Stimulated activated CD4-positive, alpha-beta T cell treated with anti-CD3 and anti-CD28 coated beads, Interleukin-2, amount 100 ng/mL, for 24 hours (primary cell): ENCODE measurements around the gene PLD5.
"Not testable (repeated sequence)": the region's sequence is repeated elsewhere in the genome, so short reads cannot be mapped to it uniquely, and the experiment has no call there.

Experiments
- DNase-seq, 2 donors: peaks; one replicate each; pipeline ENCODE4 v3.0.0-alpha.2; 2020

Gene PLD5

DNA sequence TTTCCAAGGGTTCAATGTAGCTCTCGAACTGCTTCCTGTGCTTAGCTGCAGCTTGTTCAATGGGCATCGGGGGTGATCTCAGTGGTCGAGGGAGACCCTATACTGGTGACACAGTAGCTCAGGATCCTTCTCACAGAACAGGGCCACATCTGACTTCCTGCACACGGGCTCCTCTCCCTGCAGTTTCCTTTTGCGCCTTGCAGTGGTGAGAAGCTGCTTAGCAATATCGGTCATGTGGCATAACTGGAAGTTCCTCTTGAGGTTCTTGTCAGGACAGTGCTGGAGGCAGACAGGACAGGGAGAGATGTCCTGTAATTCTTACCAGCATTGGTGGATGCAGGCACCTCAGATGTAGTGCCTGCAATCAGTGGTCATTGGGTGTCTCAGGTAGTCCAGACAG is 385.1 kb downstream of the PLD5 start:
- no peak for DNase-seq

DNA sequence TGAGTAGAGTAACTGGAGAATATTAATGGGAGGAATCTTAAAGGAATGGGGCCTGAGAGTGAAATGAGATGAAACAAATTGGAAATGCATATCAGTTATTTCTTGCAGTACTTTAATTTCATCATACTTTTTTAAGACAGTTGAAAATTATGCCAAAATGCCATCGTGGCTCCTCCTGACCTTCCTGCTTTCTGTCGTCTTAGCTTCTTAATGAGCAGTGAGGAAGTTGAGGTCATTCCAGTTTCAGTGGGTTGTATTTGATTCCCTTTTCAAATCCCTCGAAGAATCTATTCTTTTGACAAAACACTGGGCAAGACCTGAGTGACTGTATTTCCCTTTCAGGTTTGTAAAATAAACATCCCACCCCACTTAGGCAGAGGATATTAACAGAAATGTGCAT is 390.7 kb downstream of the PLD5 start:
- DNase-seq = no peak

GRCh38 chr1:242133351-242133750 is 391.1 kb downstream of the PLD5 start:
- no peak for DNase-seq

DNA sequence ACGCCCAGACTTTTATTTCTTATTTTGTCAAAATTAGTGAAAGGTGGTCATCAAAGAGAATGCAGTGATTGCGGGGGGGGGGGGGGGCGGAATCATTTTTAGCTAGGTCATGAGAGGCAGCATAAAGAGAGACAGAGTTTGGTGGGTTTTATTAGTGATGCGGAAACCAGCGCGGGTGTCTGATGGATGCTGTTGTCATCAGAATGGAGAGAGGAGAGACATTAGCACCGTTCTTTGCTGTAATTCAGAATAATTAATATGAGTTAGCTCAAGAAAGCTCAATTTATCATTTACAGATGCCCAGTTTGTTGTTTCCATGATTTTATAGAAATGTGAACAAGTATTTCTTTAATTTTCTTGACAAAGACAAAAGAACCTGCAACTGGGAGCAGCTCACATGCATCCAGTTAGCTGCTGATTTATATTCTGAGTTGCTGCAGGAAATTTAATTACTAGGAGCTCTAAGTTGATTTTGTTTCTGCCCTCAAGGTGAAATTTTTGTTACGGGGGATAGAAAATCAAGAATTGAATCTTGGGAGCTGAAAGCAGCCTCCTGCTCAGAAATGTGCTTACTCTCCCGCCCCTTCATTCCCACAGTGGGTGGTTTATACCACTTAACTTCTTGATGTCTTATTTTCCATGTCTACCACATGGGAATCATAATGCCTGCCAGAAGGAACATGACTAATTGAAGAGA is 392.2 kb downstream of the PLD5 start:
- DNase-seq = no peak

DNA sequence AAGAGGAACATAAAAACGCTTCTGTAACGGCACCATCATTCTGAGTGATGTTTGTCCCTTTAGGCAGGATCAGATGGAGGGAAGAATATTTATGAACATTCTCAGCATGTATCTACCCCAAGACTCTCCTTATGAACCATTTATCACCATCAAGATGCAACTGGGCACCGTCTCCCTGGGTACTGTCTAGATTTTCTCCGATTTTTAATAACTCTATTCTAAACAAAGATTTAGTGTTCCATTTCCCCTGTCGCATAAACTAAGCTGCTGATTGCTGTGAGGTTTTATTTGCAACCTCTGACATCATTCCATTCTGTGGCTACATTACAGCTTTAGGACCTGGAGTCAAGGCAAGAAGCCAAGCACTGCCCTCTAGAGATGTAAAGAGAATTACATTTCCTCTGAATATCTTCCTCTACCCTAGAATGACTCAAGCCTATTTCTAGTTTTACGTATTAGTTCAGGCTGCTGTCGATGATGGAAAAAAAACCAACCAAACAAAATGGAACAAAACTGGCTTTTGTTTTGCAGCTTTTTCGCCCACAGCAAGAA is 395.5 kb downstream of the PLD5 start:
- DNase-seq = no peak

DNA sequence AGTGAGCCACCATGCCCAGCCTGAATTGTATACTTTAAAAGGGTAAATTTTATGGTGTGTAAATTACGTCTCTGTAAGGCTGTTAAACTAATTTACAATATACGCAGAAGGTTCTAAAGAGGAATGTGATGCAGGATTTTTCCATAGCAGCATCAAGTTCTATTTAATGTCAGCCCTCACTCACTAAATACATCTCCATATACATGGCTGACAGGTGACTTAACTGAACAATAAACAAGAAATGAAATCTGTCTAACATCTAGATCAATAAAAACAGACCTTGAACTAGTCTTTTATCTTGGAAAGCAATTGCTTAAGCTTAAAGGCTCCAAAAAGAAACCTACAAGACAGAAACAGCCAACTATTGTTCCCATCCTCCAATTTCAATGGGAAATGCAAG is 404.1 kb downstream of the PLD5 start:
- DNase-seq = no peak

- DNase-seq = no peak
Measured at GRCh38 chr1:242100921-242101320, 423.6 kb downstream of the PLD5 start.

- DNase-seq = not testable (repeated sequence)
Measured at GRCh38 chr1:242097283-242097682, 427.2 kb downstream of the PLD5 start.

- no peak for DNase-seq
Measured at GRCh38 chr1:242093116-242093515, 431.4 kb downstream of the PLD5 start.

- DNase-seq = no peak
Measured at GRCh38 chr1:242089911-242090310, 434.6 kb downstream of the PLD5 start.

GRCh38 chr1:242088875-242089274 is 435.6 kb downstream of the PLD5 start:
- DNase-seq = no peak

GRCh38 chr1:242086706-242087105 is 437.8 kb downstream of the PLD5 start:
- DNase-seq = no peak

DNA sequence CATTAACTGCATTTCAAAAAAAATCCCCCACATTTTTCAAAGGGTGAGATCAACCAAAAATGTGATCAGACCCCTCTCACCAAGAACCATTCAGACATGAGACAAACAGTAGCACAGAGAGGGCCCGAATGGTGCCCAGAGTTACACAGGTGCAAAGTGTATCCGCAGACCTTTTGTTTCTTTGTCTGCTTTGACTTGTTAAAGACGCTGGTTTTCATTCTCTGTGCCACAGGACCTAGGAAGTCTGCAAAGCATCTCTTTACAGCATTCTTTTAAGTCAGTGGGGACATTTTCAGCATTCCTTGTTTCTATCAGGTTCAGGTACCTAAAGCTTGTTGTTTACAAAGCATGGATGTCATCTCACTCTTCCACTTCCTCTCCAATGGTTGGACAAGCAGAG is 438.4 kb downstream of the PLD5 start:
- DNase-seq = no peak

- DNase-seq = no peak
Measured at GRCh38 chr1:242083742-242084141, 440.8 kb downstream of the PLD5 start.

- no peak for DNase-seq
Measured at GRCh38 chr1:242081446-242081845, 443.1 kb downstream of the PLD5 start.

GRCh38 chr1:242065813-242066212 is 458.7 kb downstream of the PLD5 start:
- no peak for DNase-seq

- no peak for DNase-seq
Measured at GRCh38 chr1:242062271-242062670, 462.2 kb downstream of the PLD5 start.

- DNase-seq = no peak
Measured at GRCh38 chr1:242059976-242060375, 464.5 kb downstream of the PLD5 start.

DNA sequence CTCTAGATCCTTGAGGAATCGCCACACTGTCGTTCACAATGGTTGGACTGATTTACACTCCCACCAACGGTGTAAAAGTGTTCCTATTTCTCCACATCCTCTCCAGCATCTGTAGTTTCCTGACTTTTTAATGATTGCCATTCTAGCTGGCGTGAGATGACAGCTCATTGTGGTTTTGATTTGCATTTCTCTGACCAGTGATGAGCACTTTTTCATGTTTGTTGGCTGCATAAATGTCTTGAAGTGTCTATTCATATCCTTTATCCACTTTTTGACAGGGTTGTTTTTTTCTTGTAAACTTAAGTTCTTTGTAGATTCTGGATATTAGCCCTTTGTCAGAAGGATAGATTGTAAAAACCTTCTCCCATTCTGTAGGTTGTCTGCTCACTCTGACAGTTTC is 465.9 kb downstream of the PLD5 start:
- not testable (repeated sequence) for DNase-seq

DNA sequence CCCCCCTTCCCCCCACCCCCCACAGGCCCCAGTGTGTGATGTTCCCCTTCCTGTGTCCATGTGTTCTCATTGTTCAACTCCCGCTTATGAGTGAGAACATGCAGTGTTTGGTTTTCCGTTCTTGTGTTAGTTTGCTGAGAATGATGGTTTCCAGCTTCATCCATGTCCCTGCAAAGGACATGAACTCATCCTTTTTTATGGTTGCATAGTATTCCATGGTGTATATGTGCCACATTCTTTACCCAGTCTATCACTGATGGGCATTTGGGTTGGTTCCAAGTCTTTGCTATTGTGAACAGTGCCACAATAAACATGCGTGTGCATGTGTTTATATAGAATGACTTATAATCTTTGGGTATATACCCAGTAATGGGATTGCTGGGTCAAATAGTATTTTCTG is 466.3 kb downstream of the PLD5 start:
- DNase-seq = not testable (repeated sequence)

- DNase-seq = no peak
Measured at GRCh38 chr1:242057745-242058115, 466.8 kb downstream of the PLD5 start.

GRCh38 chr1:242056988-242057744 is 467.3 kb downstream of the PLD5 start:
- no peak for DNase-seq

- DNase-seq = no peak
Measured at GRCh38 chr1:242055749-242056320, 468.7 kb downstream of the PLD5 start.

- no peak for DNase-seq
Measured at GRCh38 chr1:242043165-242043564, 481.3 kb downstream of the PLD5 start.
